ENCODE measurements around the gene NFATC2. TPM values are rescaled to one million over a fixed set of nuclear protein-coding genes. Genes with fewer than 3 reads are reported as not detected.

The NFATC2 gene
- total and polyA plus RNA-seq, 2 of the 4 experiments (the other 2 are of a cell fraction): 0.18 to 0.38 TPM

GRCh38 chr20:51514836-51515235, 27.7 kb downstream of the NFATC2 start:
- ATAC-seq (ENCODE audit: low read depth): no peak
- Histone ChIP-seq H2AK9ac (replicated peaks; ENCODE audit: low read depth, low read length, poor library complexity) (no peak overlapping the region), H4K8ac (ENCODE audit: low read depth in 2 of 2, low read length in 2 of 2) (no peak overlapping the region), H3K4me3 (ENCODE audit: insufficient read depth, low read depth, low read length) (no peak overlapping the region), H4K20me1 (ENCODE audit: insufficient read depth, low read length) (no peaks in the 10 kb centered on the region), H3K9ac (ENCODE audit: low read depth, low read length) (no peak overlapping the region), H3K36me3 (ENCODE audit: control insufficient read depth, insufficient read depth, low read length) (no peaks in the 10 kb centered on the region), H2AK5ac (ENCODE audit: low read depth, low read length) (no peak overlapping the region), H3K9me3 (ENCODE audit: control insufficient read depth, insufficient read depth, low read length) (no peaks in the 10 kb centered on the region), H2BK15ac (ENCODE audit: low read depth, low read length) (no peak overlapping the region), H2AFZ (replicated peaks; ENCODE audit: low read length, poor library complexity) (no peak overlapping the region), H2BK5ac (ENCODE audit: low read depth, low read length, poor library complexity, severe bottlenecking) (no peak overlapping the region), H4K91ac (ENCODE audit: insufficient read depth, low read depth, low read length) (no peak overlapping the region), H3K14ac (replicated peaks; ENCODE audit: low read depth, low read length) (no peak overlapping the region), H3K9me1 (ENCODE audit: insufficient read depth, low read length) (no peaks in the 10 kb centered on the region), H3K23ac (ENCODE audit: low read depth, low read length) (no peak overlapping the region; the same call in 1 of the 2 replicates), H3K18ac (ENCODE audit: low read depth, low read length) (no peak overlapping the region), H3K4me1 (ENCODE audit: control insufficient read depth, insufficient read depth, low read length) (peaks cover 4% of the 10 kb centered on the region; the same call in 1 of the 2 replicates), H2BK120ac (ENCODE audit: low read depth, low read length) (no peak overlapping the region), H2BK20ac (ENCODE audit: low read depth, low read length) (no peak overlapping the region), H3K4ac (ENCODE audit: low read depth, low read length) (no peak overlapping the region), H4K5ac (ENCODE audit: low read depth, low read length) (no peak overlapping the region), H3K56ac (ENCODE audit: extremely low read depth, insufficient read depth, low read length) (no peak overlapping the region), H3K27ac (ENCODE audit: insufficient read depth, low read length) (no peak overlapping the region), H3K4me2 (ENCODE audit: low read depth, low read length) (no peak overlapping the region), H3K79me1 (ENCODE audit: low read depth in 1 of 2, low read length in 2 of 2) (no peaks in the 10 kb centered on the region), H3K27me3 (ENCODE audit: control insufficient read depth, insufficient read depth, low read length) (no peaks in the 10 kb centered on the region)
- CTCF ChIA-PET: no interaction called here
- no CpG with 5 or more reads among the region's 7 CpGs for WGBS, 2 experiments (ENCODE audit: extremely low coverage in 2 of 2, insufficient read length in 1 of 2)
- in situ Hi-C loops (cut with MboI; ENCODE audit: low sequenced_read_pairs): no loop called here
- TF ChIP-seq CHD1 (IDR thresholded peaks at IDR 0.05; ENCODE audit: low read depth, low read length) (no peak), SMC3 (IDR thresholded peaks at IDR 0.05; ENCODE audit: low read depth, low read length) (no peak)
- dilution Hi-C loops (cut with HindIII; ENCODE audit: low sequenced_read_pairs, unreplicated experiment): no loop called here
- POLR2A ChIA-PET (ENCODE audit: unreplicated experiment): no interaction called here
- no peak for DNase-seq
- no TSS peak for BruUV-seq (replicated peaks)
- intact Hi-C loops (cut with micrococcal nuclease): no loop called here

Data from IMR-90 (cell line).